Measurements from ENCODE around the gene RBX1. TPM values are rescaled to one million over a fixed set of nuclear protein-coding genes. Genes with fewer than 3 reads are reported as not detected.
A peak's percentile ranks its signal among the peaks of the same experiment; 100 is the strongest.

Gene RBX1
- total and polyA plus RNA-seq, 2 of the 8 experiments (the other 6 are each of a cell fraction or from before 2014, with no cell fraction given): 76.5 to 119 TPM

DNA sequence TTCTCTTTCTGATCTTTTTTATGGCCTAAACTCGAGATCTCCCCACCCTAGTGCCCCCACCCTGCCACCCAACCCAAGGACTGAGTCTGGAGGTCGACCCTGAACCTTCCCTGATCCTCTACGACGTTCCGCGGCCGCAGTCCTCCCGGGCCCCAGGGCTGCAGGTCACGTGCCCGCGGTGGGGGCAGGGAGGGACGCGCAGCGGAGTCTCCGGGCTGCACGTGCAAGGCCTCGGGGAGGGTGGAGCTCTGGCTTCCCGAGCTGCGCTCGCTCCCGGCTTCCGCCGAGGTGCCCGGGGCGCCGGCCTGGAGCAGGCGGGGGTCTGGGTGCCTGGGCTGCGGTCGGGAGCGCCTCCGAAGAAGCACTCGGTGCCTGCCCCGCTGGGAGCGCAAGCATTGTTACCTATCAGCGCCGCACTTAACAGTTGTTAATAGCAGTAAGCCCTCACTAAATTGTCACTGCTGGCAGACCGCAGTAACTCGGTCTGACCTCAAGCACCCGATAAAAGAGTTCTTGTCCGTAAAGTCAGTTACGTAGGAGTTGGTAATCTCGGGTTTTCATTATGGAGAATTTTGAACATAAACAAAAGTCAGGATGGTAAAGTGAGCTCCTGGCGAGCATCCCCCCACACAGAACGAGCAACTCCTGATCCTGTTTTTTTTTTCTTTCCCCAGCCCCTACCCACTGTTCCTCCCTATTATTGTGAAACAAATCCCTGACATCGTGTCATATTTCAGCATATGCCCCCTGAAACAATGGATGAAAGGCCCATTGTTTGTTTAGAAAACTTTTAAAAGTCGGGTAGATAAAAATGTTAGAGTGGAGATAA is 71.5 kb downstream of the RBX1 start (continued):
- TF ChIP-seq, protein P1, sequence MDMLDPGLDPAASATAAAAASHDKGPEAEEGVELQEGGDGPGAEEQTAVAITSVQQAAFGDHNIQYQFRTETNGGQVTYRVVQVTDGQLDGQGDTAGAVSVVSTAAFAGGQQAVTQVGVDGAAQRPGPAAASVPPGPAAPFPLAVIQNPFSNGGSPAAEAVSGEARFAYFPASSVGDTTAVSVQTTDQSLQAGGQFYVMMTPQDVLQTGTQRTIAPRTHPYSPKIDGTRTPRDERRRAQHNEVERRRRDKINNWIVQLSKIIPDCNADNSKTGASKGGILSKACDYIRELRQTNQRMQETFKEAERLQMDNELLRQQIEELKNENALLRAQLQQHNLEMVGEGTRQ (IDR thresholded peaks at IDR 0.05; ENCODE audit: low read length): peak; percentile 95
- no peak for TF ChIP-seq SP2 (IDR thresholded peaks at IDR 0.05; ENCODE audit: low read length)
- TF ChIP-seq CEBPB (IDR thresholded peaks at IDR 0.05; ENCODE audit: low read depth, low read length): peak; percentile 58; the same call in 1 of the 2 replicates
- peak in 1 of 2 experiments; percentile 70; a peak in 1 of 3 replicates for TF ChIP-seq EP300 (IDR thresholded peaks at IDR 0.05; ENCODE audit: borderline replicate concordance in 1 of 2, low read depth in 2 of 2, low read length in 2 of 2)
- 0 out of 2 replicates have a peak, but pooled peaks have one; percentile 23 for TF ChIP-seq CREB1 (IDR thresholded peaks at IDR 0.05)

Small RNAs within 50 kb of the gene (small RNA-seq; reads per million reads assigned to genes)
- gene RF00017 (ENCODE audit: insufficient read depth) (not detected), gene RNU6-379P (ENCODE audit: insufficient read depth) (not detected)

Other genes starting within 250 kb of the RBX1 start
- gene SLC25A17, start 132.0 kb upstream of the RBX1 start, total RNA-seq (2021; fragmentation: NEBNext Ultra II Directional; extraction: Animal tissue kit (Norgen Biotek cat#: 25700)): 40.2 and 40.4 TPM in 2 replicates
- gene SLC25A17, start 132.0 kb upstream of the RBX1 start, polyA plus RNA-seq (2011; rRNA removed): 11.4 and 17.9 TPM in 2 replicates
- 305 TPM in 2 replicates for gene ST13, start 94.7 kb upstream of the RBX1 start, total RNA-seq (2021; fragmentation: NEBNext Ultra II Directional; extraction: Animal tissue kit (Norgen Biotek cat#: 25700))
- gene ST13, start 94.7 kb upstream of the RBX1 start, polyA plus RNA-seq (2011; rRNA removed): 32.5 and 52.0 TPM in 2 replicates
- 21.5 and 25.8 TPM in 2 replicates for gene XPNPEP3, start 94.2 kb upstream of the RBX1 start, total RNA-seq (2021; fragmentation: NEBNext Ultra II Directional; extraction: Animal tissue kit (Norgen Biotek cat#: 25700))
- 9.9 and 29.2 TPM in 2 replicates for gene XPNPEP3, start 94.2 kb upstream of the RBX1 start, polyA plus RNA-seq (2011; rRNA removed)
- gene DNAJB7, start 89.3 kb upstream of the RBX1 start, total RNA-seq (2021; fragmentation: NEBNext Ultra II Directional; extraction: Animal tissue kit (Norgen Biotek cat#: 25700)): not detected in 2 replicates
- not detected in 2 replicates for gene DNAJB7, start 89.3 kb upstream of the RBX1 start, polyA plus RNA-seq (2011; rRNA removed)
- 106 and 109 TPM in 2 replicates for gene EP300, start 141.2 kb downstream of the RBX1 start, total RNA-seq (2021; fragmentation: NEBNext Ultra II Directional; extraction: Animal tissue kit (Norgen Biotek cat#: 25700))
- 39.5 and 62.6 TPM in 2 replicates for gene EP300, start 141.2 kb downstream of the RBX1 start, polyA plus RNA-seq (2011; rRNA removed)